ENCODE data around the gene SOCS6.

SOCS6 gene

DNA sequence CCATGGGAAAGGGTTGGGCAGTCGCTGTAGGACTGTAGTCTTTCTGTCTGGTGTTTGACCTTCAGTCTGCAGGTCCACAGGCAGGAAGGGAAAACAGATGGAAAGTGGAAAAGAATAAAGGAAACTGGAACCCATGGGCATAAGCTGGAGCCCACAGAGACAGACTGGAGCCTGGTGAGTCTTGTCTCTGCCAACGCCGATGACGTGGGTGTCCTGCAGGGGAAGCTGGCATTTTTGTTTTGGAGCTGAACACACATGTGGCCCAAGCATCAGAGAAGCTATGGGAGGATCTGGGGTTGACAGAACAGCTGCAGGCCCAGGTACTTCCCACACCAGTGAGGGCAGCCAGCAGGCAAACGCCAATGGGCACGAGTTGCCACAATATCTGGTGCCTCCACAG, 28.2 kb upstream of the SOCS6 start:
- Histone ChIP-seq H3K4me1 (peaks cover 0 to 15% (median 0%) of the 10 kb centered on the region in 10 experiments; a peak in 2 of 20 replicates), H3K36me3 (no peaks in the 10 kb centered on the region), H3K9ac (no peak overlapping the region), H4K20me1 (no peaks in the 10 kb centered on the region), H3K27ac (no peak overlapping the region), H3K9me3 (replicated peaks in 1 of 11) (peaks cover 0 to 11% (median 0%) of the 10 kb centered on the region in 11 experiments; a peak in 8 of 22 replicates), H3K27me3 (no peaks in the 10 kb centered on the region), H3K4me2 (no peak overlapping the region), H3K4me3 (no peak overlapping the region)
- no peak for TF ChIP-seq Cebpa-rat (IDR thresholded peaks at IDR 0.05)

DNA sequence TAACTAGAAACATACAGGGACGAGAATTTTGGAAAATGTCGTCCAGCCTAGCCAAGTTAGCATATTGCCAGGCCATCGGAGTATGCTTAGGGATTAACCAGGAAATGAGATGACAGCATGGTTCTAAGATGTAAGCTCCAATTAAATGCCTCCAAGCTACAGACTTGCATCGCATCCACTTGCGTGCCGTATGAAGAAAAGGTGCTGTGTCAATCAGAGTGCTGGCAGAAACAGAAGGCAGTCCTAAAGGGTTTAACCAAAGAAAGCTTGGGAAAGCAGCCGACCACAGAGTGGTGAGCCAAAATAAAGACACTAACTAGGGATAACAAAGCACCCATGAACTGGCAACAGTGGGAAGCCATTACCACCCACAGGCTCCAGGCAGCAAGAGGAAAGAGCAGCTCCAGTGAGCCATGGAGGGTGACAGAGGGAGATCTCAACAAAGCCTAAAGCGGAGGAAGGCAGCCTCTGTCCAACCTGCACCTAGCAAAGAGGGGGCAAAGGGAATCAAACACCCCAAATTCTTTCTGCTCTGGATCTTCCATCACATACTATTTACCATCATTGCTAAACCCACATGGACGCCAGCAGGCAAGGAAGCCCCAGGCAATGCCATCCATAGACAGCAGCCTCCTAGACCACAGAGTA, 27.6 kb upstream of the SOCS6 start:
- Histone ChIP-seq H3K27ac (no peak overlapping the region), H3K9ac (no peak overlapping the region), H3K4me3 (no peak overlapping the region), H3K4me2 (no peak overlapping the region), H3K36me3 (no peaks in the 10 kb centered on the region), H3K4me1 (peaks cover 0 to 13% (median 0%) of the 10 kb centered on the region in 10 experiments; a peak in 2 of 20 replicates), H4K20me1 (no peaks in the 10 kb centered on the region), H3K27me3 (no peaks in the 10 kb centered on the region), H3K9me3 (replicated peaks in 1 of 11) (peaks cover 0 to 11% (median under 1%) of the 10 kb centered on the region in 11 experiments; a peak in 8 of 22 replicates)
- TF ChIP-seq Cebpa-rat (IDR thresholded peaks at IDR 0.05) = no peak

DNA sequence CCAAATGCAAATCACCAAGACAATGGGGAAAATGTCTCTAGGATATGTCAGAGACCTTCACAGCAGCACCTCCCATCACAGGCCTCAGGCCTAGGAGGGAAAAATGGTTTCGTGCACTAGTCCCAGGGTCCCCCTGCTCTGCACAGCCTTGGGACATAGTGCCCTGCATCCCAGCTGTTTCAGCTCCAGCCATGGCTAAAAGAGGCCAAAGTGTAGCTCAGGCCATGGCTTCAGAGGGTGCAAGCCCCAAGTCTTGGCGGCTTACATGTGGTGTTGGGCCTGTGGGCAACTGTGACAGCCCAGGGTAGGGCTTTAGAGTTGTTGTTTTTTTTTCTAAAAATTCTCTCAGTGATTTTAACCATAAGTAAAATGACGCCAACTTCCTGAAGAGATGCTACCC, 25.5 kb upstream of the SOCS6 start:
- no peak overlapping the region for H3K27ac ChIP-seq
- no peaks in the 10 kb centered on the region for H4K20me1 ChIP-seq
- H3K4me3 ChIP-seq = no peak overlapping the region
- no peak overlapping the region for H3K9ac ChIP-seq
- no peak overlapping the region for H3K4me2 ChIP-seq
- H3K9me3 ChIP-seq (replicated peaks in 1 of 11) = peaks cover 0 to 22% (median 8%) of the 10 kb centered on the region in 11 experiments; a peak in 9 of 22 replicates
- no peaks in the 10 kb centered on the region for H3K4me1 ChIP-seq
- no peak for TF ChIP-seq Cebpa-rat (IDR thresholded peaks at IDR 0.05)
- H3K36me3 ChIP-seq = no peaks in the 10 kb centered on the region
- no peaks in the 10 kb centered on the region for H3K27me3 ChIP-seq

DNA sequence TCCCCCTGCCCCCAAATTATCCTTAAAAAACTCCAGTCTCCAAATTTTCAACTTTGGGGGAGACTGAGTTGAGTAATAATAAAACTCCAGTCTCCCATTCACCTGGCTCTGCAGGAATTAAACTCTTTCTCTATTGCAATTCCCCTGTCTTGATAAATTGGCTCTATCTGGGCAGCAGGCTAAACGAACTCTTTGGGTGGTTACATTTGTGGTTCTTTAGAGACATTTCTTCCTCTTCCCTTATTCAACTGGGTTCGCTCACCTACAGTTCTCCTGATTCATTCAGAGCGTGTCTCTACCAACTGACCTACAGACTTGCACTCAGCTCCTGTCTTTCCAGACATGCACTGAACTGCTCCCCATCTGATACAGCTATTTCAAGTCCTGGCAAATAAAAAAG, 17.1 kb upstream of the SOCS6 start:
- Histone ChIP-seq H3K4me3 (no peak overlapping the region), H3K36me3 (peaks cover 0 to 6% (median 0%) of the 10 kb centered on the region in 11 experiments; a peak in 1 of 22 replicates), H3K4me2 (no peak overlapping the region), H3K9ac (no peak overlapping the region), H3K27me3 (no peaks in the 10 kb centered on the region), H3K27ac (no peak overlapping the region), H4K20me1 (no peaks in the 10 kb centered on the region), H3K4me1 (peaks cover 0 to 15% (median 0%) of the 10 kb centered on the region in 10 experiments; a peak in 6 of 20 replicates), H3K9me3 (replicated peaks in 1 of 11) (peaks cover 24 to 43% (median 28%) of the 10 kb centered on the region in 11 experiments)
- TF ChIP-seq Cebpa-rat (IDR thresholded peaks at IDR 0.05) = no peak

DNA sequence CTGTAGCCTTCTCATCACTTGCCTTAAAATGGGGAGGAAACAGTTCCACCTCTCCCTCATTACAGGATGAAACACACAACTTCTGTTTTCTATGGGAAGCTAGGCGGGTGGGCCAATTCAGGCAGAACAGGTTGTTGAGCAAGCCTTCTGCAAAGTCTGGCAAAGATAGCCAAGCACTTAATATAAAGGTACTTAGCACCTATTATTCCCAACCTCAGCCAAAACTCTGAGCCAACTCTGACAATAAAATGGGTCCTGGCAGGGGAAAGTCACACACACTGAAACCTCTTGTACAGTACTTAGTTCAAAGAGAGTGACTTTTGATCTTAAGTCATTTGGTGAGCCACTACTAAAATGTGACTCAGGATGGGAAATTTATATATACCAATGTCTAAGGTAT, 15.8 kb upstream of the SOCS6 start:
- H4K20me1 ChIP-seq = no peaks in the 10 kb centered on the region
- H3K4me1 ChIP-seq = peaks cover 0 to 28% (median 0%) of the 10 kb centered on the region in 10 experiments; a peak in 6 of 20 replicates
- no peak overlapping the region for H3K4me3 ChIP-seq
- H3K27me3 ChIP-seq = no peaks in the 10 kb centered on the region
- H3K27ac ChIP-seq = no peak overlapping the region
- H3K4me2 ChIP-seq = peak overlapping the region in 2 of 11 experiments; percentile 3 to 6; a peak in 1 of 22 replicates
- TF ChIP-seq Cebpa-rat (IDR thresholded peaks at IDR 0.05) = no peak
- peaks cover 21 to 39% (median 28%) of the 10 kb centered on the region in 11 experiments for H3K9me3 ChIP-seq (replicated peaks in 1 of 11)
- H3K36me3 ChIP-seq = peaks cover 0 to 6% (median 0%) of the 10 kb centered on the region in 11 experiments; a peak in 1 of 22 replicates
- no peak overlapping the region for H3K9ac ChIP-seq

DNA sequence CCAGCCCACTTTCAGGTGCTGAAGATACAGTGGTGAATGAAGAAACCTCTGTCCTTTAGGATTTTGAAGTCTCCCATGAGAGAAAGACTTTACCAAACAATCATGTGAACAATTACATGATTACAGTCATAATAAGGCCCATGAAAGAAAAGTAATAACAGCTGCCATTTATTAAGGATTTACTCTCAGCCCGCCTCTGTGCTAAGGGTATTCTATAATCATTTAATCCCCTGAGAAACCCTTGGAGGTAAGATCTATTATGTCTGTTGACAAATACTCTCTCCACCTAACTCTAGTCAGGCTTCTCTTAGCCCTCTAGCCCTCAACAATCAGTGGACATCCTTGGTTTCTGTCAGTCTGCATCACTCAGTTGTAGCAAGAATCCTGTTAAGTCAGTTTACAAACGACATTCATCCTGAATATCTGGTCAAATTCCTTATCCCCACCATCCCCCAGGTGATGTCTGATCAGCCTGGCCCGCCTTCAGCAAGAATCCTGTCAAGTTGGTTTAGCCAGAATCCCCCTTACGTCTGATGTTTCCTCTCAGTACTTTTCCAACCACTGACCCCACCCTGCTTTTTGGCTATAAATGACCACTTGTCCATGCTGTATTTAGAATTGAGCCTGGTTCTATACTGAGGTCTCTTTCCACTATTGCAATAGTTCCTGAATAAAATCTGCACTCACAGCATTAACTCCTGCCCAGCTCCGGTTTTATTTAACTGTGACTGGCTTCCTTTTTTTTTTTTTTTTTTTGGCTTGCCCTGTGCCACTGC, 12.2 kb upstream of the SOCS6 start:
- no peaks in the 10 kb centered on the region for H3K27me3 ChIP-seq
- H3K36me3 ChIP-seq = peaks cover 0 to 13% (median 0%) of the 10 kb centered on the region in 11 experiments; a peak in 1 of 22 replicates
- no peak overlapping the region for H3K4me3 ChIP-seq
- H3K27ac ChIP-seq = peak overlapping the region in 3 of 11 experiments; percentile 13 to 49 (median 32); a peak in 5 of 22 replicates
- no peaks in the 10 kb centered on the region for H4K20me1 ChIP-seq
- no peak overlapping the region for H3K9ac ChIP-seq
- no peak for TF ChIP-seq Cebpa-rat (IDR thresholded peaks at IDR 0.05)
- H3K9me3 ChIP-seq (replicated peaks in 1 of 11) = peaks cover 23 to 44% (median 32%) of the 10 kb centered on the region in 11 experiments
- H3K4me2 ChIP-seq = peak overlapping the region in 3 of 11 experiments; percentile 29 to 63 (median 48); a peak in 5 of 22 replicates
- peaks cover 0 to 41% (median 0%) of the 10 kb centered on the region in 10 experiments; a peak in 6 of 20 replicates for H3K4me1 ChIP-seq

DNA sequence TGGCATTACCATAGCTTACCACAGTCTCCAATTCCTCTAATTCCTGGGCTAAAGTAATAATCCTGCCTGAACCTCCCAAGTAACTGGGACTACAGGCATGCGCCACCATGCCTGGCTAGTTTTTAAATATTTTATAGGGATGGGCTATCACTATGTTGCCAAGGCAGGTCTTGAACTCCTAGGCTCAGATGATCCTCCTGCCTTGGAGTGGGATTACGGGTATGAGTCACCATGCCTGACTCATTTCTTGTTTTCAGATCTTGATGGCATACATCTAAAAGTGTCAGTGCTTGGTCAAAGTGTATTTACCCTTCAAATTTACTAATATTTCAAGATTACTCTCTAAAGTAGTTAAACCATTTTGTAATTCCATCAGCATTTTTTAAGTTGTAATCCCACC, 9.4 kb upstream of the SOCS6 start:
- H3K4me3 ChIP-seq = no peak overlapping the region
- no peak for TF ChIP-seq Cebpa-rat (IDR thresholded peaks at IDR 0.05)
- no peak overlapping the region for H3K27ac ChIP-seq
- H4K20me1 ChIP-seq = no peaks in the 10 kb centered on the region
- H3K36me3 ChIP-seq = 0 out of 22 replicates have a peak, but pooled peaks cover 0 to 7% (median 0%) of the 10 kb centered on the region in 11 experiments
- H3K9me3 ChIP-seq (replicated peaks in 1 of 11) = peaks cover 14 to 53% (median 23%) of the 10 kb centered on the region in 11 experiments; a peak in 21 of 22 replicates
- H3K4me1 ChIP-seq = peaks cover 0 to 56% (median 7%) of the 10 kb centered on the region in 10 experiments; a peak in 17 of 20 replicates
- no peaks in the 10 kb centered on the region for H3K27me3 ChIP-seq
- no peak overlapping the region for H3K9ac ChIP-seq
- peak overlapping the region in 2 of 11 experiments; percentile 1 to 32; a peak in 3 of 22 replicates for H3K4me2 ChIP-seq

DNA sequence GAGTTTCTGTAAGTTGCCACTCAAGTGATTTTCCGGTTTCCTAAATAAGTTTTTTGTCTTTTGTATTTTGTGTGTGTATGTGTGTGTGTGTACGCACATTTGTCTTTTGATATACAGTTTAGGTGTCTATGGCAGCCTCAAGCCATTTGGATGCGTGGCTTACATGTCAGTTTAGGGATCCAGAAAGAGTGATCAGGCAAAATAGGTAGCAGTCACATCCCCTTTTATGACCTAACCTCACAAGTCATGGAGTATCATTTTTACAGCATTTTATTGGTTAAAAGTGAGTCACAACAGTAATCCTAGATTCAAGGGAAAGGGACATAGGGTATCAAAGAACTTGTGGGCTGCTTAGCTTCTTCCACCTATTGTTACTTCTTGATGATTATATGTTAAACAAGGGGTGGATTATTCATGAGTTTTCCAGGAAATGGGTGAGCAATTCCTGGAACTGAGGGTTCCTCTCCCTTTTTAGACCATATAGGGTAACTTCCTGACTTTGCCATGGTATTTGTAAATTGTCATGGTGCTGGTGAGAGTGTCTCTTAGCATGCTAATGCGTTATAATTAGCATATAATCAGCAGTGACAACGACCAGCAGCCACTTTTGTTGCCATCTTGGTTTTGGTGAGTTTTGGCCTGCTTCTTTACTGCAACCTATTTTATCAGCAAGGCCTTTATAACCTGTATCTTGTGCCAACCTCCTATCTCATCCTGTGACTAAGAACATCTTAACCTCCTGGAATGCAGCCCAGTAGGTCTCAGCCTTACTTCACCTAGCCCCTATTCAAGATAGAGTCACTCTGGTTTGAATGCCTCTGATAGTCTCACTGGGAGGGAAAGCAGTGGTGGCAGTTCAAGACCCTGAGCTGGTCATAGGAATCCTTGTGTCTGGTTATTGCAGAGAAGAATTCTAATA, 8.6 kb upstream of the SOCS6 start:
- 0 out of 22 replicates have a peak, but pooled peaks cover 0 to 7% (median 0%) of the 10 kb centered on the region in 11 experiments for H3K36me3 ChIP-seq
- no peak for TF ChIP-seq Cebpa-rat (IDR thresholded peaks at IDR 0.05)
- H4K20me1 ChIP-seq = no peaks in the 10 kb centered on the region
- peaks cover 6 to 62% (median 14%) of the 10 kb centered on the region in 10 experiments; a peak in 19 of 20 replicates for H3K4me1 ChIP-seq
- H3K4me3 ChIP-seq = no peak overlapping the region
- H3K9ac ChIP-seq = no peak overlapping the region
- H3K9me3 ChIP-seq (replicated peaks in 1 of 11) = peaks cover 14 to 54% (median 23%) of the 10 kb centered on the region in 11 experiments; a peak in 21 of 22 replicates
- no peak overlapping the region for H3K4me2 ChIP-seq
- no peaks in the 10 kb centered on the region for H3K27me3 ChIP-seq
- no peak overlapping the region for H3K27ac ChIP-seq
